Neural progenitor cell (in vitro differentiated cells): ENCODE data around the gene SKIC3. TPM values are rescaled to one million over a fixed set of nuclear protein-coding genes. Genes with fewer than 3 reads are reported as not detected.

ENCODE experiments used
- DNase-seq: peaks from one replicate; pipeline ENCODE4 v3.0.0-alpha.2; 2016; ENCODE audit warnings: low spot score
- H2AFZ ChIP-seq: fragments of 200-600 bp; sonication (generic); replicated peaks from 2 replicates; pipeline ENCODE4 v1.6.1; 2016; ENCODE audit warnings: antibody characterized with exemption
- H3F3A ChIP-seq: fragments of 200-600 bp; sonication (generic); 2 replicates; pipeline ENCODE4 v1.6.1; 2016; ENCODE audit warnings: antibody characterized with exemption, low read depth
- H3K27ac ChIP-seq: fragments of 200-600 bp; sonication (generic); 2 replicates; pipeline ENCODE4 v1.5.1; 2016; ENCODE audit warnings: mild to moderate bottlenecking
- H3K27me3 ChIP-seq: fragments of 200-600 bp; sonication (generic); 2 replicates; pipeline ENCODE4 v1.6.1; 2016; ENCODE audit warnings: mild to moderate bottlenecking, moderate library complexity
- H3K36me3 ChIP-seq: fragments of 200-600 bp; sonication (generic); 2 replicates; pipeline ENCODE4 v1.5.1; 2016
- H3K4me1 ChIP-seq: fragments of 200-600 bp; sonication (generic); 2 replicates; pipeline ENCODE4 v1.6.1; 2016; ENCODE audit warnings: mixed run types
- H3K4me2 ChIP-seq: fragments of 200-600 bp; sonication (generic); 2 replicates; pipeline ENCODE4 v1.6.1; 2016
- H3K4me3 ChIP-seq: fragments of 200-600 bp; sonication (generic); 2 replicates; pipeline ENCODE4 v1.5.1; 2016
- H3K79me2 ChIP-seq: fragments of 200-600 bp; sonication (generic); 2 replicates; pipeline ENCODE4 v1.6.1; 2016; ENCODE audit warnings: low read depth
- H3K9ac ChIP-seq: fragments of 200-600 bp; sonication (generic); 2 replicates; pipeline ENCODE4 v1.6.1; 2016
- H3K9me3 ChIP-seq: fragments of 200-600 bp; sonication (generic); 2 replicates; pipeline ENCODE4 v1.5.1; 2016; ENCODE audit warnings: low read depth
- H4K20me1 ChIP-seq: fragments of 200-600 bp; sonication (generic); 2 replicates; pipeline ENCODE4 v1.6.1; 2016; ENCODE audit warnings: low read depth
- H3K27ac Mint-ChIP-seq: 3 replicates; pipeline ENCODE4 v1.8.0; 2021; ENCODE audit warnings: mixed read lengths
- H3K27me3 Mint-ChIP-seq: 2 replicates; pipeline ENCODE4 v1.8.0; 2022; ENCODE audit warnings: low read depth, mild to moderate bottlenecking, inconsistent platforms, moderate library complexity, mixed read lengths; ENCODE audit not compliant: insufficient read depth
- H3K36me3 Mint-ChIP-seq: 3 replicates; pipeline ENCODE4 v1.8.0; 2021; ENCODE audit warnings: mixed read lengths
- H3K4me1 Mint-ChIP-seq: 3 replicates; pipeline ENCODE4 v1.8.0; 2021; ENCODE audit warnings: mixed read lengths
- H3K4me3 Mint-ChIP-seq: 3 replicates; pipeline ENCODE4 v1.8.0; 2021; ENCODE audit warnings: mild to moderate bottlenecking, moderate library complexity, mixed read lengths
- H3K9me3 Mint-ChIP-seq: 3 replicates; pipeline ENCODE4 v1.8.0; 2020; ENCODE audit warnings: mixed read lengths
- CTCF ChIP-seq: fragments of 200-600 bp; sonication (generic); IDR thresholded peaks from 2 replicates; pipeline ENCODE4 v1.5.1; 2017; ENCODE audit warnings: antibody characterized with exemption, mild to moderate bottlenecking
- EZH2 ChIP-seq: fragments of 200-600 bp; sonication (generic); IDR thresholded peaks from 2 replicates; pipeline ENCODE4 v1.6.1; 2017; ENCODE audit warnings: antibody characterized with exemption, mild to moderate bottlenecking, moderate library complexity
- EZH2phosphoT487 ChIP-seq: fragments of 200-600 bp; sonication (generic); IDR thresholded peaks from 2 replicates; pipeline ENCODE4 v1.6.1; 2017; ENCODE audit warnings: antibody characterized with exemption
- total RNA-seq: library from RNA; depleted of rRNA; stranded (reverse); fragments of >200 nt; gene quantifications from 2 replicates; pipeline ENCODE4 v1.2.3, GENCODE V29; 2015; ENCODE audit warnings: low replicate concordance

Gene SKIC3
- total RNA-seq, 1 donor from 2014 or later: 132 TPM

GRCh38 chr5:95528565-95528964 is 26.2 kb downstream of the SKIC3 start:
- no peak overlapping the region for H3K4me3 Mint-ChIP-seq
- H3K36me3 ChIP-seq: peaks cover 15% of the 10 kb centered on the region
- no peaks in the 10 kb centered on the region for H3K9me3 ChIP-seq
- H4K20me1 ChIP-seq: no peaks in the 10 kb centered on the region
- H3K27ac ChIP-seq: no peak overlapping the region
- H3K27ac Mint-ChIP-seq: no peak overlapping the region
- H2AFZ ChIP-seq: no peak overlapping the region
- no peaks in the 10 kb centered on the region for H3K27me3 ChIP-seq
- no peaks in the 10 kb centered on the region for H3K27me3 Mint-ChIP-seq
- TF ChIP-seq CTCF: no peak
- no peak for TF ChIP-seq EZH2
- no peak for TF ChIP-seq EZH2phosphoT487
- no peaks in the 10 kb centered on the region for H3K9me3 Mint-ChIP-seq
- H3K36me3 Mint-ChIP-seq: peaks cover 15% of the 10 kb centered on the region
- no peaks in the 10 kb centered on the region for H3K79me2 ChIP-seq
- H3K4me3 ChIP-seq: no peak overlapping the region
- H3K4me2 ChIP-seq: no peak overlapping the region
- H3K9ac ChIP-seq: no peak overlapping the region
- no peak for DNase-seq
- H3F3A ChIP-seq: no peaks in the 10 kb centered on the region
- H3K4me1 Mint-ChIP-seq: no peaks in the 10 kb centered on the region
- H3K4me1 ChIP-seq: no peaks in the 10 kb centered on the region

- Mint-ChIP-seq H3K9me3 (no peaks in the 10 kb centered on the region), H3K4me1 (no peaks in the 10 kb centered on the region), H3K4me3 (no peak overlapping the region), H3K27ac (no peak overlapping the region), H3K36me3 (peaks cover 15% of the 10 kb centered on the region), H3K27me3 (no peaks in the 10 kb centered on the region)
- no peak for TF ChIP-seq CTCF
- no peak for TF ChIP-seq EZH2
- no peak for TF ChIP-seq EZH2phosphoT487
- H2AFZ ChIP-seq: no peak overlapping the region
- DNase-seq: no peak
- no peaks in the 10 kb centered on the region for H3F3A ChIP-seq
- no peak overlapping the region for H3K27ac ChIP-seq
- H4K20me1 ChIP-seq: no peaks in the 10 kb centered on the region
- H3K9me3 ChIP-seq: no peaks in the 10 kb centered on the region
- no peak overlapping the region for H3K4me3 ChIP-seq
- no peak overlapping the region for H3K4me2 ChIP-seq
- no peaks in the 10 kb centered on the region for H3K27me3 ChIP-seq
- no peak overlapping the region for H3K9ac ChIP-seq
- peaks cover 20% of the 10 kb centered on the region for H3K36me3 ChIP-seq
- no peaks in the 10 kb centered on the region for H3K4me1 ChIP-seq
- H3K79me2 ChIP-seq: no peaks in the 10 kb centered on the region
Observed at GRCh38 chr5:95526871-95527270, 27.9 kb downstream of the SKIC3 start.

- TF ChIP-seq CTCF (no peak), EZH2 (no peak), EZH2phosphoT487 (no peak)
- no peak for DNase-seq
- Mint-ChIP-seq H3K27ac (no peak overlapping the region), H3K4me1 (no peaks in the 10 kb centered on the region), H3K36me3 (peaks cover 14% of the 10 kb centered on the region), H3K9me3 (no peaks in the 10 kb centered on the region), H3K4me3 (no peak overlapping the region), H3K27me3 (no peaks in the 10 kb centered on the region)
- Histone ChIP-seq H3K9me3 (no peaks in the 10 kb centered on the region), H3K79me2 (no peaks in the 10 kb centered on the region), H2AFZ (no peak overlapping the region), H3K36me3 (peaks cover 32% of the 10 kb centered on the region), H3F3A (no peaks in the 10 kb centered on the region), H3K4me3 (no peak overlapping the region), H3K4me1 (no peaks in the 10 kb centered on the region), H3K27me3 (no peaks in the 10 kb centered on the region), H3K9ac (no peak overlapping the region), H3K4me2 (no peak overlapping the region), H4K20me1 (no peaks in the 10 kb centered on the region), H3K27ac (no peak overlapping the region)
Observed at GRCh38 chr5:95524423-95524822, 30.4 kb downstream of the SKIC3 start.

- H3K9ac ChIP-seq: no peak overlapping the region
- H4K20me1 ChIP-seq: no peaks in the 10 kb centered on the region
- H3K4me3 ChIP-seq: no peak overlapping the region
- no peak overlapping the region for H3K4me3 Mint-ChIP-seq
- peaks cover 10% of the 10 kb centered on the region for H3K36me3 Mint-ChIP-seq
- H3K27me3 Mint-ChIP-seq: no peaks in the 10 kb centered on the region
- no peaks in the 10 kb centered on the region for H3K9me3 Mint-ChIP-seq
- H3K27ac Mint-ChIP-seq: no peak overlapping the region
- H3K4me2 ChIP-seq: no peak overlapping the region
- TF ChIP-seq EZH2phosphoT487 (no peak), EZH2 (no peak), CTCF (no peak)
- no peaks in the 10 kb centered on the region for H3K79me2 ChIP-seq
- H3K4me1 Mint-ChIP-seq: no peaks in the 10 kb centered on the region
- no peak overlapping the region for H2AFZ ChIP-seq
- peaks cover 37% of the 10 kb centered on the region for H3K36me3 ChIP-seq
- no peaks in the 10 kb centered on the region for H3F3A ChIP-seq
- no peak overlapping the region for H3K27ac ChIP-seq
- no peaks in the 10 kb centered on the region for H3K27me3 ChIP-seq
- no peaks in the 10 kb centered on the region for H3K4me1 ChIP-seq
- DNase-seq: no peak
- H3K9me3 ChIP-seq: no peaks in the 10 kb centered on the region
Observed at GRCh38 chr5:95520206-95520605, 34.6 kb downstream of the SKIC3 start.
